HepG2 (cell line): Measurements from ENCODE around the gene EIF5A. TPM values are rescaled to one million over a fixed set of nuclear protein-coding genes. Genes with fewer than 3 reads are reported as not detected.

Experiments
- CAMTA2 ChIP-seq: sonication (generic); formaldehyde crosslinking; IDR thresholded peaks from 2 replicates; pipeline ENCODE4 v1.4.0; 2020; ENCODE audit warnings: mild to moderate bottlenecking, missing genetic modification reagents, borderline replicate concordance
- CBX5 ChIP-seq: sonication (generic); formaldehyde crosslinking; IDR thresholded peaks from 2 replicates; pipeline ENCODE4 v1.4.0; 2020; ENCODE audit warnings: missing genetic modification reagents, borderline replicate concordance
- DBP ChIP-seq: sonication (generic); formaldehyde crosslinking; IDR thresholded peaks from 2 replicates; pipeline ENCODE4 v1.4.0; 2020; ENCODE audit warnings: missing genetic modification reagents; ENCODE audit errors: not compliant biosample characterization
- HNRNPK ChIP-seq: fragments of 200-400 bp; formaldehyde crosslinking; IDR thresholded peaks from 2 replicates; pipeline ENCODE4 v1.6.1; 2018; ENCODE audit warnings: low read length, low read depth, moderate library complexity, mild to moderate bottlenecking; ENCODE audit not compliant: poor library complexity, severe bottlenecking
- HNRNPL ChIP-seq: fragments of 200-400 bp; formaldehyde crosslinking; IDR thresholded peaks from 2 replicates; pipeline ENCODE4 v1.6.1; 2017; ENCODE audit warnings: mild to moderate bottlenecking, low read depth, low read length
- IRF2 ChIP-seq: IDR thresholded peaks from 2 replicates; pipeline ENCODE4 v1.6.1; 2018; ENCODE audit warnings: missing genetic modification reagents, missing compliant biosample characterization
- RNF219 ChIP-seq: sonication (generic); formaldehyde crosslinking; IDR thresholded peaks from 2 replicates; pipeline ENCODE4 v1.5.0; 2020; ENCODE audit warnings: mild to moderate bottlenecking, missing genetic modification reagents
- SOX5 ChIP-seq: IDR thresholded peaks from 2 replicates; pipeline ENCODE4 v1.6.1; 2016; ENCODE audit warnings: borderline replicate concordance
- ZMAT5 ChIP-seq: sonication (generic); formaldehyde crosslinking; IDR thresholded peaks from 2 replicates; pipeline ENCODE4 v1.5.0; 2020; ENCODE audit warnings: mild to moderate bottlenecking, low read depth, missing genetic modification reagents, borderline replicate concordance
- ZNF296 ChIP-seq: sonication (generic); formaldehyde crosslinking; conservative IDR thresholded peaks from 2 replicates; pipeline ENCODE4 v1.5.0; 2020; ENCODE audit warnings: mild to moderate bottlenecking, missing genetic modification reagents
- ZNF331 ChIP-seq: sonication (generic); formaldehyde crosslinking; IDR thresholded peaks from 2 replicates; pipeline ENCODE4 v1.4.0; 2020; ENCODE audit warnings: missing genetic modification reagents
- ZNF432 ChIP-seq: sonication (generic); formaldehyde crosslinking; IDR thresholded peaks from 2 replicates; pipeline ENCODE4 v1.5.0; 2020; ENCODE audit warnings: missing genetic modification reagents, mild to moderate bottlenecking, borderline replicate concordance
- ZNF451 ChIP-seq: sonication (generic); formaldehyde crosslinking; IDR thresholded peaks from 2 replicates; pipeline ENCODE4 v1.5.0; 2020; ENCODE audit warnings: mild to moderate bottlenecking, missing genetic modification reagents
- polyA plus RNA-seq, 8 experiments: library from polyadenylated mRNA; depleted of rRNA in 3 of 8; stranded (reverse) in 7 of 8; unstranded in 1 of 8; fragments of >200 nt; fragmentation: Illumina TruSeq in 4 of 8; extraction: Trizol in 4 of 8; gene quantifications; 2 replicates each; pipeline versions ENCODE4 v1.2.1 to v1.2.3, GENCODE V29; 2011 to 2016; ENCODE audit warnings: low read depth in 4 of 8, missing spikeins in 1 of 8, mixed read lengths in 1 of 8; ENCODE audit not compliant: insufficient read depth in 1 of 8
- total RNA-seq, 5 experiments: library from RNA; depleted of rRNA; stranded (reverse); fragments of >200 nt; fragmentation: Illumina TruSeq; extraction: Trizol; gene quantifications; 2 replicates each; pipeline ENCODE4 v1.2.3, GENCODE V29; 2016; ENCODE audit warnings: low read depth in 1 of 5
- TF ChIP-seq, protein P1 (sequence below): sonication (generic); formaldehyde crosslinking; IDR thresholded peaks from 2 replicates; pipeline ENCODE4 v1.9.0; 2022; ENCODE audit warnings: low read depth, missing genetic modification reagents
- TF ChIP-seq, protein P2 (sequence below): sonication (generic); formaldehyde crosslinking; IDR thresholded peaks from 2 replicates; pipeline ENCODE4 v1.5.1; 2020; ENCODE audit warnings: missing genetic modification reagents, mild to moderate bottlenecking, borderline replicate concordance
- TF ChIP-seq, protein P3 (sequence below): sonication (generic); formaldehyde crosslinking; IDR thresholded peaks from 2 replicates; pipeline ENCODE4 v1.4.0; 2020; ENCODE audit warnings: mild to moderate bottlenecking, missing genetic modification reagents
- TF ChIP-seq, protein P4 (sequence below): sonication (generic); formaldehyde crosslinking; IDR thresholded peaks from 2 replicates; pipeline ENCODE4 v1.5.1; 2020; ENCODE audit warnings: mild to moderate bottlenecking, missing genetic modification reagents, borderline replicate concordance

Gene EIF5A
- total and polyA plus RNA-seq, 2 of the 13 experiments (the other 11 are each of a cell fraction or from before 2014, with no cell fraction given): 319 to 337 TPM

DNA sequence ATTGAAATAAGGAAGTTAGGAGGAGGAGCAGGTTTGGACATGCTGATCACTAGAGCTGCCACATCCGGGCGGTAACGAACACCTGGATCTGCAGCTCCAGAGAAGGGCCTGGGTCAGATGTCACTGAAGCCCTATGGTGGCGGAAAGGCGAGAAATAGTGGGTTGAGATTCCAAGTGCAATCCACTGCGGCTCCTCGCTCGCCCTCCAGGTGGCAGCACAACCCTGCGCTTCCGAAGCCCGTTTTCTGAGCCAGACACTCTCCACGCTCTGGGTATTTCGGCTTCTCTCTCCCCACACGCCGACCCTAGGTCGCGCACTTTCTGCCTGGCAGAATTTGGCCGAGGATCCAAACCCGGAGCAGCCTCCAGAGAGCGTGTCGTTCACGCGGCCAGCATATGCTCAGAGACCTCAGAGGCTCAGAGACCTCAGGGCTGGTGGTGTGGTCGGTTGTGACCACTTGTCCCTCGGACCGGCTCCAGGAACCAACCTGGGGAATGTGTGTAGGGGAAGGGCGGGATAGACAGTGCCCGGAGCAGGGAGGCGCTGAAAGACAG, 26.8 kb upstream of the EIF5A start (continued):
- no peak for TF ChIP-seq RNF219 (CRISPR knock-in tag)
- peak; percentile 71; the same call in 1 of the 2 replicates for TF ChIP-seq IRF2 (CRISPR knock-in tag)
- TF ChIP-seq ZNF331: 0 out of 2 replicates have a peak, but pooled peaks have one; percentile 16
- TF ChIP-seq DBP (CRISPR knock-in tag): no peak
- TF ChIP-seq, protein P1, sequence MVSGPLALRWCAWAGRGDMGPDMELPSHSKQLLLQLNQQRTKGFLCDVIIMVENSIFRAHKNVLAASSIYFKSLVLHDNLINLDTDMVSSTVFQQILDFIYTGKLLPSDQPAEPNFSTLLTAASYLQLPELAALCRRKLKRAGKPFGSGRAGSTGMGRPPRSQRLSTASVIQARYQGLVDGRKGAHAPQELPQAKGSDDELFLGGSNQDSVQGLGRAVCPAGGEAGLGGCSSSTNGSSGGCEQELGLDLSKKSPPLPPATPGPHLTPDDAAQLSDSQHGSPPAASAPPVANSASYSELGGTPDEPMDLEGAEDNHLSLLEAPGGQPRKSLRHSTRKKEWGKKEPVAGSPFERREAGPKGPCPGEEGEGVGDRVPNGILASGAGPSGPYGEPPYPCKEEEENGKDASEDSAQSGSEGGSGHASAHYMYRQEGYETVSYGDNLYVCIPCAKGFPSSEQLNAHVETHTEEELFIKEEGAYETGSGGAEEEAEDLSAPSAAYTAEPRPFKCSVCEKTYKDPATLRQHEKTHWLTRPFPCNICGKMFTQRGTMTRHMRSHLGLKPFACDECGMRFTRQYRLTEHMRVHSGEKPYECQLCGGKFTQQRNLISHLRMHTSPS (CRISPR knock-in tag): 0 out of 2 replicates have a peak, but pooled peaks have one; percentile 16
- TF ChIP-seq, protein P2, sequence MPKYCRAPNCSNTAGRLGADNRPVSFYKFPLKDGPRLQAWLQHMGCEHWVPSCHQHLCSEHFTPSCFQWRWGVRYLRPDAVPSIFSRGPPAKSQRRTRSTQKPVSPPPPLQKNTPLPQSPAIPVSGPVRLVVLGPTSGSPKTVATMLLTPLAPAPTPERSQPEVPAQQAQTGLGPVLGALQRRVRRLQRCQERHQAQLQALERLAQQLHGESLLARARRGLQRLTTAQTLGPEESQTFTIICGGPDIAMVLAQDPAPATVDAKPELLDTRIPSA (CRISPR knock-in tag): no peak
- peak; percentile 38; the same call in 1 of the 2 replicates for TF ChIP-seq SOX5 (CRISPR knock-in tag)
- TF ChIP-seq ZNF296 (CRISPR knock-in tag): no peak
- 0 out of 2 replicates have a peak, but pooled peaks have one; percentile 21 for TF ChIP-seq CBX5 (CRISPR knock-in tag)
- TF ChIP-seq, protein P3, sequence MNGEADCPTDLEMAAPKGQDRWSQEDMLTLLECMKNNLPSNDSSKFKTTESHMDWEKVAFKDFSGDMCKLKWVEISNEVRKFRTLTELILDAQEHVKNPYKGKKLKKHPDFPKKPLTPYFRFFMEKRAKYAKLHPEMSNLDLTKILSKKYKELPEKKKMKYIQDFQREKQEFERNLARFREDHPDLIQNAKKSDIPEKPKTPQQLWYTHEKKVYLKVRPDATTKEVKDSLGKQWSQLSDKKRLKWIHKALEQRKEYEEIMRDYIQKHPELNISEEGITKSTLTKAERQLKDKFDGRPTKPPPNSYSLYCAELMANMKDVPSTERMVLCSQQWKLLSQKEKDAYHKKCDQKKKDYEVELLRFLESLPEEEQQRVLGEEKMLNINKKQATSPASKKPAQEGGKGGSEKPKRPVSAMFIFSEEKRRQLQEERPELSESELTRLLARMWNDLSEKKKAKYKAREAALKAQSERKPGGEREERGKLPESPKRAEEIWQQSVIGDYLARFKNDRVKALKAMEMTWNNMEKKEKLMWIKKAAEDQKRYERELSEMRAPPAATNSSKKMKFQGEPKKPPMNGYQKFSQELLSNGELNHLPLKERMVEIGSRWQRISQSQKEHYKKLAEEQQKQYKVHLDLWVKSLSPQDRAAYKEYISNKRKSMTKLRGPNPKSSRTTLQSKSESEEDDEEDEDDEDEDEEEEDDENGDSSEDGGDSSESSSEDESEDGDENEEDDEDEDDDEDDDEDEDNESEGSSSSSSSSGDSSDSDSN (CRISPR knock-in tag): peak; percentile 80
- TF ChIP-seq ZNF432 (CRISPR knock-in tag): no peak
- TF ChIP-seq HNRNPL: 0 out of 2 replicates have a peak, but pooled peaks have one; percentile 57
- no peak for TF ChIP-seq CAMTA2
- TF ChIP-seq HNRNPK: no peak
- TF ChIP-seq ZMAT5 (CRISPR knock-in tag): no peak
- TF ChIP-seq ZNF451 (CRISPR knock-in tag): peak; percentile 76; the same call in 1 of the 2 replicates
- TF ChIP-seq, protein P4, sequence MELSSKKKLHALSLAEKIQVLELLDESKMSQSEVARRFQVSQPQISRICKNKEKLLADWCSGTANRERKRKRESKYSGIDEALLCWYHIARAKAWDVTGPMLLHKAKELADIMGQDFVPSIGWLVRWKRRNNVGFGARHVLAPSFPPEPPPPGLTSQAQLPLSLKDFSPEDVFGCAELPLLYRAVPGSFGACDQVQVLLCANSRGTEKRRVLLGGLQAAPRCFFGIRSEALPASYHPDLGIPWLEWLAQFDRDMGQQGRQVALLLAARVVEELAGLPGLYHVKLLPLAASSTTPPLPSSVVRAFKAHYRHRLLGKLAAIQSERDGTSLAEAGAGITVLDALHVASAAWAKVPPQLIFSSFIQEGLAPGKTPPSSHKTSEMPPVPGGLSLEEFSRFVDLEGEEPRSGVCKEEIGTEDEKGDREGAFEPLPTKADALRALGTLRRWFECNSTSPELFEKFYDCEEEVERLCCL (CRISPR knock-in tag): no peak
